HFF-Myc (cell line): Measurements from ENCODE around the gene TRDMT1.

Experiments used
- DNase-seq: peaks from one replicate; pipeline ENCODE4 v3.0.0-alpha.2; 2011; ENCODE audit warnings: low read depth; ENCODE audit errors: extremely low read depth
- H3K4me3 ChIP-seq: replicated peaks from 2 replicates; pipeline ENCODE4 v1.5.1; 2011; ENCODE audit warnings: low read depth, mild to moderate bottlenecking, control low read depth, low read length
- CTCF ChIP-seq: IDR thresholded peaks from 2 replicates; pipeline ENCODE4 v1.5.1; 2012; ENCODE audit warnings: mild to moderate bottlenecking, low read depth, low read length, control low read depth; ENCODE audit errors: missing control alignments

The TRDMT1 gene

GRCh38 chr10:17101257-17101909 lies 100.1 kb downstream of the TRDMT1 start:
- no peak for DNase-seq
- TF ChIP-seq CTCF: no peak
- H3K4me3 ChIP-seq: no peak overlapping the region

- no peak overlapping the region for H3K4me3 ChIP-seq
- TF ChIP-seq CTCF: no peak
- DNase-seq: no peak
These were observed 100.9 kb downstream of the TRDMT1 start for GRCh38 chr10:17100586-17100985.

GRCh38 chr10:17098012-17098411 lies 103.5 kb downstream of the TRDMT1 start:
- H3K4me3 ChIP-seq: no peak overlapping the region
- no peak for TF ChIP-seq CTCF
- no peak for DNase-seq
